ENCODE results near the gene DPP9. TPM values are rescaled to one million over a fixed set of nuclear protein-coding genes. Genes with fewer than 3 reads are reported as not detected.
"Not testable (repeated sequence)": the region's sequence is repeated elsewhere in the genome, so short reads cannot be mapped to it uniquely, and the experiment has no call there.

The DPP9 gene
- polyA plus RNA-seq (ENCODE audit: insufficient read depth in 1 of 5, insufficient read length in 5 of 5, low replicate concordance in 1 of 5), result 10 to 100 TPM; 20.2 to 34.1 (median 29.0) TPM
- long read RNA-seq, donor 1, full-length matches to known transcripts, result 1 of 1 reads
- long read RNA-seq, donor 1, partial matches to known transcripts, result 0 of 1 reads
- long read RNA-seq, donor 1, other reads (novel, unspliced or antisense), result 0 of 1 reads
- long read RNA-seq, donor 2, full-length matches to known transcripts, result 1 of 1 reads
- long read RNA-seq, donor 2, partial matches to known transcripts, result 0 of 1 reads
- long read RNA-seq, donor 2, other reads (novel, unspliced or antisense), result 0 of 1 reads
- long read RNA-seq, donor 3, result 0 reads
- long read RNA-seq, donor 4, result 0 reads
- long read RNA-seq, donor 5, partial matches to known transcripts, result 24 of 24 reads
- long read RNA-seq, donor 5, other reads (novel, unspliced or antisense), result 0 of 24 reads
- long read RNA-seq, donor 6, full-length matches to known transcripts, result 4 of 4 reads
- long read RNA-seq, donor 6, partial matches to known transcripts, result 0 of 4 reads
- long read RNA-seq, donor 6, other reads (novel, unspliced or antisense), result 0 of 4 reads
- long read RNA-seq, donor 7, full-length matches to known transcripts, result 5 of 5 reads
- long read RNA-seq, donor 7, partial matches to known transcripts, result 0 of 5 reads
- long read RNA-seq, donor 7, other reads (novel, unspliced or antisense), result 0 of 5 reads
- long read RNA-seq, donor 8, result 0 reads

DNA sequence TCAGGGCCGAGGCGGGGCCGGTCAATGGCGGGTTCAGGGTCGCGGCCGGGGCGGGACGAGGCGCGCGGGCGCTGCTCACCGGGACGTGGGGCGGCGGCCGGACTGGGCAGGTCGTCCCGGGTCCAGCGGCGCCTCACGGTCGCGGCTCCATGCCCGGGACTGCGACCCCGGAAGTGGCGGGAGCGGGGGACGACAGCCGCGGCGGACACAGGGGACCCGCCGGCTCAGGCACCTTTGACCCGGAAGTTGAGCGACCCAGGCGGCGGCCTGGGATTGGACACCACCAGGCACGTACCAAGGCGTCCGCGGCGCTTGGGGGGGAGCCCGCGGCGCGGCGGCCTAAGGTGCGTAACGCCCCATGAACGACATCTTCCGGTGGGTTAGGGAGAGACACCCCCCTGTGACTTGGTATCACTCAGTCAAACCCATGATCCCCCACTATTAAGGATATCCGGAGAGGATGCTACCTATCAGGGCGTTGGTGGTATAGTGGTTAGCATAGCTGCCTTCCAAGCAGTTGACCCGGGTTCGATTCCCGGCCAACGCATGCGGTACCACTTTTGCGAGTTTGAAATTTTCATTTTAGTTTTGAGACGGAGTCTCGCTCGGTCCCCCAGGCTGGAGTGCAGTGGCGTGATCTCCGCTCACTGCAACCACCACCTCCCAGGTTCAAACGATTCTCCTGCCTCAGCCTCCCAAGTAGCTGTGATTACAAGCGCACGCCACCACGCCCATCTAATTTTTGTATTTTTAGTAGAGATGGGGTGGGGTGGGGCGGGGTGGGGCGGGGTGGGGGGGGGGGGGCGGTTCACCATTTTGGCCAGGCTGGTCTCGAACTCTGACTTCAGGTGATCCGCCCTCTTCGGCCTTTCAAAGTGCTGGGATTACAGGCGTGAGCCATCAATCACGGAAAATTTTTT is at the start of gene DPP9:
DPP9 (minus strand) TSS at position 248 of the 920 bp plus-strand sequence. CDS start 3,936 bp downstream, outside the sequence.
- peak; percentile 99 for DNase-seq

DNA sequence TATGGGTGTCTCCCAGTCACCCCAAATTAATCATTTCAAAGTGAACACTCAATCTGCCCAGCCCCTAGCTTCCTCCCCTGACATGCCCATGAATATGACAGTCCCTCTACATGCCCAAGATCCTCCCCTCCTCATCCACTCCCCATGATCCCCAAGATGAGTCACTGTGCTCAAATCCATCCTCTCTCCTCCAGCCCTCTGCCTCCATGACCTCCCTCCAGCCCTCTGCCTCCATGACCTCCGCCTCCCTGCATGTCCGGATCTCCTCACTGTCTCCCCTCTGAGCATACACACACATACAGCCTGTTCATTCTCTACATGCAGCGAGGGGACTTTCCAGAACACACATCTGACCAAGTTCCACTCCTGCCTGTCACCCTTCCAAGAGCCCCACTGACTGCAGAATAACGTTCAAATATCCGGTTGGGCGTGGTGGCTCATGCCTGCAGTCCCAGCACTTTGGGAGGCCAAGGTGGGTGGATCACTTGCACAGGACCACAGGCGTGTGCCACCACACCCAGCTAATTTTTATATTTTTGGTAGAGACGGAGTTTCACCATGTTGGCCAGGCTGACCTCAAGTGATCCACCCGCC is 49.5 kb upstream of the DPP9 start:
- DNase-seq, result no peak

DNA sequence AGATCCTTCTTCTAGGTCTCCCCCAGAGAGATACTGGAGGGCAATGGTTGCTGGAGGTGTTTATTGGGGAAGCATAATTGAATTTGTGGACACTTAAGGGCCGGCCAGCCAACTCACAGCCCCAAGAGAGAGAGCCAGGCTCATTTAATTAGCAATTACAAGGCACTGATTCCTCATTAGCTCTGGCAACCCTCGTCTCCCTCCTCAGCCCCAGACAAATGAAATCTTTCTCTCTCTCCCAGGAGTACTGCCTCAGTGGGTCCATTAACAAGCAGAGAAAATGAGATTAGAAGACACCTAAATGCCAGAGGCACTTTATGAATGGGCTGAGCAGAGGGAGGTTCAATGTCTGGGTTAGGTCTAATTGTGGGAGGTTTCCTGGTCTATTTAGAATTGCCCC is 48.9 kb upstream of the DPP9 start:
- no peak for DNase-seq

DNA sequence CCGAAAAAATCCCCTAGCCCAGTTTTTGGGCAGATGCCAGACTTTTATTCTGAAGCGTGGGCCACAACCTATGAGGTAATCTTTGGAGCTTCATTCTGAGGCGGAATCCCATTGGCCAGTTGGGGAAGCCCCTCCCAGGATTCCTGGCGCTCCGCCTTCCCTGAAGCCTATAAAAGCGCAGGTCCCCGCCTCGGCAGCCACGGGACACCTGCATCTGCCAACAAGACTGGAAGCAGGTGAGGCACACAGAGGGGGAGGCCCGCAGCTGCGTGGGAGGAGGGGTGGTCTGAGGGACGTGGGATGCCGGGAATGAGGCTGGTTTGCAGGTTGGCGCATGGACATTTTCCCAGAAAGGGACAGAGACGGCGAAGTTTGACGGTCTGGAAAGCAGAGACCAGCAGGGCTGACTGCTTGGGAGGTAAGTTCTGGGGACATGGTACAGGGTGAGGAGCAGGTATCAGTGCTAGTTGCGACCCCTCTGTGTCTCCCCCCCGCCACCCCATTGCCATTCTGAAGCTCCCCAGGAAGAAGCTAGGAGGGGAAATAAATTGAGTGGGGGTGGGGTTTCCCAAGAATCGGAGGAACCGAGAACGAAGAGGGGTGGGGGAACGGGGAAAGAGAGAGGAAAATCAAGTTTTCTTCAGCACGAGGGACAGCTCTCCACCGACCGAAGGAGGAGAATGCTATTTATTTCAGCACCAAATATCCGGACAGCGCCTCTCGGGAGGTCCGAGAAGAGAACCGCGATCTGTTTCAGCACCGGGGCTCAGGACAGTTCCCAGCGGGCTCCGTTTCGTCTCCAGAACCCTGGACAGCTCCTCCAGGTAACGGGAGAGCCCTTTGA is 45.5 kb upstream of the DPP9 start:
- DNase-seq, result peak; percentile 76 to 86

DNA sequence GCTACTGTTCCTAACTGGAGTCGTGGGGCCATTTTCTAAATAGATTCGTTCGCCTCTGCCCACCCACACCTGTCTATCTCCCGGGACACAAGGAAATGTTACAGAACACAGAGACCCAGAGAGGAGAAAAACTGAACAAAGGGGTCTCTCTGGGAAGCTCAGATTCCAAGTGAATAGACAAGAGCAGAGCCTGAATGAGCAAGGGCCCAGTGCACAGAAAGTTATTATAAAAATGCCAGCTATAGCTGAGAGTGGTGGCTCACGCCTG is 40.7 kb upstream of the DPP9 start:
- no peak for DNase-seq

DNA sequence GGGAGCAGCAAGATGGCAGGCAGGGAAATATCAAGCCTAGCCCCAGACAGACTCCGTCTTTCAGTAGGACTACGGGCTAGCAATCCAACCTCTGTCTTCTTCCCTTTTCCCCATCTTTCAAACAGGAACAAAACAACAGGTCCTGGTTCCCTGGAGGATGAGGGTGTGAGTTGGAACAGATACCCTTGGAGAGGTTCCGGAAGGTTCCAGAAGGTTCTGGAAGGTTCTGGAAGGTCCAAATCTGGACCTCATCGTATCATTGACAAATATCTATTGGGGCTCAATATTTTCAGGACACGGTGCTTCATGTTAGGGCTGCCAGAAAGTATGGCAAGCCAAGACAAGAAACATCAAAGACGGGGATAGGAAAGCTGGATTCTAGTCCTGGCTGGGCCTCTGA is 39.4 kb upstream of the DPP9 start:
- DNase-seq, result no peak

DNA sequence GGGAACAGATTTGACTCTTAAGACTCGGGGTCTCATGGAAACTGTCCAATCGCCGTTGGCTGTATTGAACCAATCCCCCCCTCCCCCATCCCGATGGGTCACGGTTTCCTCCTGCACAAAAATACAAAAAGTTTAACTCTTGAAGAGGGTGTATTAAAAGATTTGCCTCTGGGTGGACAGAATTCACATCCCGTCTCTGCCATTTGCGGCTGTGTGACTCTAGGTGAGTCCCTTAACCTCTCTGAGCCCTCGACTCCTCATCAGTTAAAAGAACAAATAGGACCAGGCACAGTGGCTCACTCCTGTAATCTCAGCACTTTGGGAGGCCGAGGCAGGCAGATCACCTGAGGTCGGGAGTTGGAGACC is 36.6 kb upstream of the DPP9 start:
- DNase-seq, result no peak

DNA sequence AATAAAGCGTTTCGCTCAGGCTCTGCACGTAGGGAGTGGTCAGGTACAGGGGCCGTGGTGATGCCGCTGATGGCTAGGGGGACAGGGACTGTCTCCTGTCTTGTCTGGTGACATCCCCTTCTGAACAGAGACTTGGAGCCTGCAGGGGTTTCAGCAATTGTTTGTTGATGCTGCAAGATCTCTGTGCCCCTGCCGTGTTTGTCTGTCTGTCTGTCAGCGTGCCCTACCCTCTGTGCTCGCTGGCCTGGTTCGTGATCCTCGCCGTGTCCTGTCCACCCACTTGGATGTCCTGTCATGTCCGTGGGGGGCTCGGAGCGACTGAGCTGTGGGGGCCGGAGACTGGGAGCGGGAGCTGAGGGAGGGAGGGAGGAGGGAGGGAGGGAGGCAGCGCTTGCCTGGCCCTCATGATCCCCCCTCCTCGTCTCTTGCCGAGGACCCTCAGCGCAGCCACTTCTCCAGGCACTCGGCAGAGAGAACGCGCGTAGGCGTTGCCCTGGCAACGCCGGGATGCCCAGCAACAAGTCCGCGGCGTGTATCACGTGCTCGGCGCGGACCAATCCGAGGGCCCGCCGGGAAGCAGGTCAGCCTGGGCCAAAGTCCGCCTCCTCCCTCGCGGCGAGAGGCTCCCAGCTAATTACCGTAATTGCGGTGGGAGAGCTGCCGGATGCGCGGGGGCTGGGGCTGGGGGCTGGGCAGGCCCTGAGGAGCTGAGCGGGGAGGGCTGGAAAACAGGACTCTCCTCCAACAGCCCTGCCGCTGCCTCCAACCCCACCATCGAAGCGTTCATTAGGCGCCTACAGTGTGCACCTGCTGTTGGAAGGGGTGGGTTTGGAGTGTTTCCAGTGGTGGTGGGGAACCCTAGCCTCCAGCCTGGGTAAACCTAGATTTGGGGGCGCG is 36.0 kb upstream of the DPP9 start:
- peak; percentile 92 for DNase-seq

DNA sequence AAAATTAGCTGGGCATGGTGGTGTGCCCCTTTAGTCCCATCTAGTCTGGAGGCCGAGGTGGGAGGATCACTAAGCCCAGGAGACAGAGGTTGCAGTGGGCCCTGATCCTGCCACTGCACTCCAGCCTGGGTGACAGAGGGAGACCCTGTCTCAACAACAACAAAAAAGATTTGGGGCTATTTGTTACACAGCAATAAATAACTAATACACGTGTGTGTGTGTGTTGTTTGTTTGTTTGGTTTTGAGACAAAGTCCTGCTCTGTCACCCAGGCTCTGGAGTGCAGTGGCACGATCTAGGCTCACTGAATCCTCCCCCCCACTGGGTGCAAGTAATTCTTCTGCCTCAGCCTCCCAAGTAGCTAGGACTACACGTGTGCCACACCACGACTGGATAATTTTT is 35.0 kb upstream of the DPP9 start:
- DNase-seq, result no peak

DNA sequence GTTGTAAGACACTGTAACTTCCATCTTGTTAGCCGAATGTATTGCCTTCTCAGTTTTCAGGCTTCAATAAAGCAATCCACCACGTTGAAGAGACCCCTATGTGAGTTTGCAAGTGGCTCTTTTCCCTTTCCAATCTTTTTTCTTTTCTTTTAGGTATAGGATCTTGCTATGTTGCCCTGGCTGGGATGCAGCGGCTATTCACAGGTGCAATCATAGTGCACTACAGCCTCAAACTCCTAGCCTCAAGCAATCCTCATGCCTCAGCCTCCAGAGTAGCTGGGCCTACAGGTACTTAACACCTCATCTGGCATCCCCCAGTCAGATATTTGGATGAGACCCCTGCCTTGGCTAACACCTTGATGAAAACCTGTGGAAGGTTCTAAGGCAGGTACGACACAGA is 34.4 kb upstream of the DPP9 start:
- no peak for DNase-seq

DNA sequence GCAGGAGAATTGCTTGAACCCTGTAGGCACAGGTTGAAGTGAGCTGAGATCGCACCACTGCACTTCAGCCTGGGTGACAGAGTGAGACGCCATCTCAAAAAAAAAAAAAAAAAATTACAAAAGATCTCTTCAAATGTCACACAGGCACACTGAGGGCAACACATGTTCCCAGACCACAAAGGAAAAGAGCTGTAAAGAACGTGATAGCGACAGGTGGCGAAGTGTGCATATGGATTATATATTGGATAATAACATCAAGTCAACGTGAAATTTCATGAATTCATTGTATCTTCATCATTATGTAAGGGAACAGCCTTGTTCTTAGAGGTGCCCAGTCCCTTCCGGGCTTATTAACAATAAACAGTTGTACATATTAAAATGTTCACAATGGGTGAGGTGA is 31.8 kb upstream of the DPP9 start:
- DNase-seq, result no peak

DNA sequence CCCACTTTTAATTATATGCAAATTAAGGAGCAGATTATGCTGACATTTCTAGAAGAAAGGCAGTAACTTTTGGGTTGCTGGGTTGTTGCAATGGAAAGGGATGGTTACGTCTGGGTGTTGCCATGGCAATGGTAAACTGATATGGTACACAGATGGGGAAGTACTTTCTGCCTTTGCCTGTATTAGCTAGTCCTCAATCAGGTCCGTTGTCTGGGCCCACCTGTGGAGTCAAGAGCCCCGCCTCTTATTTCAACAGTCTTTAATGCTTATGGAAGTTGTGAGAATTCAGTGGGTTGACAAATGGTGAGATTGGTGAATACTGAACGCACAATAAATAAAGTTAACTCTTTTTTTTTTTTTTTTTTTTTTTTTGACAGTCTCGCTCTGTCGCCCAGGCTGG is 30.6 kb upstream of the DPP9 start:
- no peak for DNase-seq

DNA sequence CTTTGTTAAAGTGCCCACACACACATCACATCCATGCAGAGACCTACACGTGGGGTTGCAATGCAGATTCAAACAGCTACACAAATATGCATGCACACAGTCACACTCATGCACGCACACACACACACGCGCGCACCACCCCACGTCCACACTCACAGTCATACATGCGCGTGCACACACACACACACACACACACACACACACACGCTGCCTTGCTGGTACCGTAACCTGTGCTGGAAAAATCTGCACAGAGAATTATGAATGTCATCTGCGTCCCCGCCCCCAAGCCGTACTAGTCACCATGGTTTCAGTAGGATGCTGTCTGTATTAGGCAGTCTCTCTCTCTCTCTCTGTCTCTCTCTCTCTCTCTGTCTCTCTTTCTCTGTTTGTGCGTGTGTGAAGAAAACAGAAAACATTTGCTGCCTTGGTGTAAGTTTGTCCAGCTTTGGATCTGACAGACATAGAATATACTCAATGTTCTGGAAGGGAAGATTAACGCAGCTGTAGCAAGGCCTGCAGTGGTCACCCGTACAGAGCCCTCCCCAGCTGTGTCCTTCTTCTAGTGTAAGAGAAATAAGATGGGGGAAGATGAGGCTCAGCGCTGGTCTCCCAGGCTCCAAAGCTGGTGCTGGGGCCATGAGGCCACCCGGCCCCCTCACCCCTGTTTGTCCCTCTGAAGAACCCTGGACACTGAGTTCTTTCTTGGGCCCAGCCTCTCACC is 26.4 kb upstream of the DPP9 start:
- no peak for DNase-seq

DNA sequence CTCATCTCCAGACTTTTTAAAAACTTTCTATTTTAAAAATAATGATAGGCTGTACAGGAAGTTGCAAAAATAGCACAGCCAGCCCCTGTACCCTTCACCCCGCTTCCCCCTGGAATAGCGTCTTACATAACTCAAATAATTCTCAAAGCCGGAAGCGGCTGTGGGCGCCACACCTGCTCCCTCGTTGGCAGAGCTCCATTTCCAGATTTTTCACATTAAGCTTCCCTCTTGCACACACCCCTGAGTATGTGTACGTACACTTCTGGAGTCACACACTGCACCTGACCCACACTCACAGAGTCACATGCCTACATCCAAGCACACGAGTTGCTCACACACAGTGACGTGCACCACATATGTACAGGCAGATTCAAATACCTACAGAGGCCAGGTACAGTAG is 24.9 kb upstream of the DPP9 start:
- DNase-seq, result no peak

DNA sequence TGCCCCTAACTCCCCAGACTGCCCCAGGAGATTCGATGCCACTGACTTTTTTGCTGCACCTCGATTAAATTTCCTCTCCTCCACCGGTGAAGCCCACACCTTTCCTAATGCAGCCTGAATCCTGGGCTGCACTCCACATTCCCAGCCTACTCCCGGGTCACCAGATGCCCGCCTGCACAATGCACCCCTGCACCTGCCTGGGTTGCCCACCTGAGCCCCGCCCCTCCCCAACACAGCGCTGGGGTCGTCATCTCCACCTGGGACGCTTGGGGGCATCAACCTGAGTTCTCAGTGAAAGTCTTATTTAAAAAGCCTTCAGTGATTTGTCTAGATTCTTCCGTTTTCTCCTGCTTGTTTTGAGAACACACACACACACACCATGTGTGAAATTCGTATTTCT is 24.5 kb upstream of the DPP9 start:
- no peak for DNase-seq

DNA sequence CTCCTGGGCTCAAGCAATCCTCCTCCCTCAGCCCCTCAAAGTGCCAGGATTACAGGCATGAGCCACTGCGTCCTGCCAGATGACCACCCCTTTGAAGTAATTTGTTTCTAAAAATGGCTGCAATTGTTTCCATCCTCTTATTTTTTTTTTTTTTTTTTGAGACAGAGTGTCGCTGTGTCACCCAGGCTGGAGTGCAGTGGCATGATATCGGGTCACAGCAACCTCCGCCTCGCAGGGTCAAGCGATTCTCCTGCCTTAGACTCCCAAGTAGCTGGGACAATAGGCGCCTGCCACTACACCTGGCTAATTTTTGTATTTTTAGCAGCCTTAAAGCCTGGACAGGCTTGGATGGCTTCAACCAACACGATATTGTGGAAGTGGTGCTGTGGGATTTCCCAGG is 22.3 kb upstream of the DPP9 start:
- DNase-seq, result no peak

DNA sequence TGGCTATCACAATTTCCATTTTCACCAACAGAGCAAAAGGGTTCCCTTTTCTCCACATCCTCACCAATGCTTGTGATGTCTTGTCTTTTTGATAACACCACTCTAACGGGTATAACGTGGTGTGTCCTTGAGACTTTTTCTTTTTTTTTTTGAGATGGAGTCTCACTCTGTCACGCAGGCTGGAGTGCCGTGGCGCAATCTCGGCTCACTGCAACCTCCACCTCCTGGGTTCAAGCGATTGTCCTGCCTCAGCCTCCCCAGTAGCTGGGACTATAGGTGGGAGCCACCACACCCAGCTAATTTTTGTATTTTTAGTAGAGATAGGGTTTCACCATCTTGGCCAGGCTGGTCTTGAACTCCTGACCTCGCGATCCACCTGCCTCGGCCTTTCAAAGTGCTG is 21.5 kb upstream of the DPP9 start:
- DNase-seq, result not testable (repeated sequence)

DNA sequence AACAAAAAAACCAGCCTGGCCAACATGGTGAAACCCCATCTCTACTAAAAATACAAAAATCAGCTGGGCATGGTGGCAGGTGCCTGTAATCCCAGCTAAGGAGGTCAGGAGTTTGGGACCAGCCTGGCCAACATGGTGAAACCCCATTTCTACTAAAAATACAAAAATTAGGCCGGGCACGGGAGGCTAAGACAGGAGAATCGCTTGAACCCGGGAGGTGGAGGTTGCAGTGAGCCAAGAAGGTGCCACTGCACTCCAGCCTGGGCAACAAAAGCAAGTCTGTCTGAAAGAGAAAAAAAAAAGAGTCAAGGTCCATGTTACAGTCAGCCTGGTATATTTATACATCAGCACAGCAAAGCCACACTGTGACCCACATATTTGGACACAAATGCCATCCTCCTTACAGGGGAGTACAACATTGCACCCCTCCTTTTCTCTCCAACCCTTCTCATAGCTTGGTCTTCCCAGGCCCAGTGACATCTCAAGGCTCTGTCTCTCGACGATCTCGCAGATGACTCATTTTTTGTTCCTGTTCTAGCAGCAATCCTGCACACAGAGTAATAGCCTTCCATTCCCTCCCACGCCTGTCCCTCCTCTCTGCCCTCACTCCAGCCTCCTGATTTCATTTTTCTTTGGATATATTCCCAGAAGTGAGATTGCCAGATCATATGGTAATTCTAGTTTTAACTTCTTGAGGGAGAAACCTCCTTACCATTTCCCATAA is 21.0 kb upstream of the DPP9 start:
- peak; percentile 35 to 42 for DNase-seq
